ENCODE measurements around the gene GPC6.

GRCh38 chr13:93549326-93550005 is 322.9 kb downstream of the GPC6 start:
- TF ChIP-seq CTCF (IDR thresholded peaks at IDR 0.05; ENCODE audit: low read depth, low read length, missing input control): no peak
- TF ChIP-seq REST (IDR thresholded peaks at IDR 0.05): no peak
- no peak for TF ChIP-seq HNF4A (conservative IDR thresholded peaks at IDR 0.05)
- no peak for TF ChIP-seq ZBTB33 (IDR thresholded peaks at IDR 0.05)
- no peak for TF ChIP-seq JUND (IDR thresholded peaks at IDR 0.05)

Data from liver (tissue), 3 donors.